GM12874 (cell line): ENCODE measurements around the gene ADIRF.

Experiments
- CTCF ChIP-seq: IDR thresholded peaks from 2 replicates; pipeline ENCODE4 v1.5.1; 2011; ENCODE audit warnings: low read depth, mild to moderate bottlenecking, control low read depth, low read length, moderate library complexity; ENCODE audit not compliant: insufficient read depth

Gene ADIRF

GRCh38 chr10:86972613-86973380 is 4.5 kb downstream of the ADIRF start:
- TF ChIP-seq CTCF: no peak

- no peak for TF ChIP-seq CTCF
Measured at GRCh38 chr10:86974484-86974883, 6.2 kb downstream of the ADIRF start.

- TF ChIP-seq CTCF: no peak
Measured at GRCh38 chr10:86976362-86977056, 8.2 kb downstream of the ADIRF start.

- no peak for TF ChIP-seq CTCF
Measured at GRCh38 chr10:86979296-86979818, 11.1 kb downstream of the ADIRF start.

GRCh38 chr10:86979977-86980448 is 11.7 kb downstream of the ADIRF start:
- no peak for TF ChIP-seq CTCF

GRCh38 chr10:86981716-86982115 is 13.4 kb downstream of the ADIRF start:
- no peak for TF ChIP-seq CTCF

- no peak for TF ChIP-seq CTCF
Measured at GRCh38 chr10:86988520-86988919, 20.2 kb downstream of the ADIRF start.
